BLaER1 (cell line): ENCODE measurements around the gene INSIG2.

Experiments used
- H3K27ac ChIP-seq: shearing (Covaris generic); formaldehyde crosslinking; 2 replicates; pipeline ENCODE4 v1.8.1; 2022
- H3K27me3 ChIP-seq: shearing (Covaris generic); formaldehyde crosslinking; 2 replicates; pipeline ENCODE4 v1.8.1; 2022
- H3K36me3 ChIP-seq: shearing (Covaris generic); formaldehyde crosslinking; 2 replicates; pipeline ENCODE4 v1.8.1; 2022
- H3K4me1 ChIP-seq: shearing (Covaris generic); formaldehyde crosslinking; 2 replicates; pipeline ENCODE4 v1.8.1; 2022
- H3K4me2 ChIP-seq: shearing (Covaris generic); formaldehyde crosslinking; 2 replicates; pipeline ENCODE4 v1.8.1; 2022
- H3K4me3 ChIP-seq: shearing (Covaris generic); formaldehyde crosslinking; 2 replicates; pipeline ENCODE4 v1.8.1; 2022
- H3K9ac ChIP-seq: shearing (Covaris generic); formaldehyde crosslinking; 2 replicates; pipeline ENCODE4 v1.8.1; 2022
- H3K9me3 ChIP-seq: shearing (Covaris generic); formaldehyde crosslinking; 2 replicates; pipeline ENCODE4 v1.8.1; 2022
- H4K20me1 ChIP-seq: shearing (Covaris generic); formaldehyde crosslinking; 2 replicates; pipeline ENCODE4 v1.8.1; 2022
- Cebpa-rat ChIP-seq: shearing (Covaris generic); IDR thresholded peaks from 2 replicates; pipeline ENCODE4 v1.8.1; 2022

Gene INSIG2

DNA sequence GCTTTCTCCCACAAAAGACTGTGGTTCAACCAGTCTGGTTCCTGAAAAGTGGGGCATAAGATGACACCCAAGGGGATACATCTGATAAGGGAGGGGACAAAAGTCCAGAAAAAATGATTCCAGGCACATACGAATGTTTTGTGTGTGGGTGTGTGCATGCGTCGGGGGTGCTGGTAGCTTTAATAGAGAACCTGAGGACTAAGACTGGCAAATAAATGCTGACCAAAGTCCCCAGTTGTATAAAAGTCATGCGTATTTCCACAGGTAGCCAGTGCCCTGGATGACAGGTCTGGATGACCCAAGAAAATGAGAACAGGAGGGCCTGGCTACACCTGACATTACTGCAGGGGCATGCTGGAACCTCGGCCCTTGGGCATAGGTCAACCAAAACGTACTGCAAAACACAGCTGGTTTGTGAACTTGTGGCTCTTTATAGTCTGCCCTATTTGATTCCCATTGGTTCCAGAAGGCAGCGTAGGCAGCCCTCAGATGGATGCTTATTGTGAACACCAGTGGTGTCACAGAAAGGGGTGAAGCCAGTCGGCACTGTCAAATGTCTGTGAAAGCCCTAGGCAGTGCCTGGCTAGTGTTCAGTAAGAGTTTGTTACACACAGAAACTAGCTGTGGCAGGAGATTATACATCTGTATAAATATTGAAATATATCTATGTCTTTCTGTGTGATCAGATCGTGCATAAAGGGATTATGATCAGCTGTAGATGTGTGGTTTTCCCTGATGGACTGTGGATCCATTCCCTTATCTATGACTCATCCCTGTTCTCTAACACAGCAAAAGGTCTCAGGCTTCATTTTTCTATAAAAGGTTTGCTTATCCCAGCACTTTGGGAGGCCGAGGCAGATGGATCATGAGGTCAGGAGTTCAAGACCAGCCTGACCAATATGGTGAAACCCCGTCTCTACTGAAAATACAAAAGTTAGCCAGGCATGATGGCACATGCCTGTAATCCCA, 58.3 kb downstream of the INSIG2 start:
- Histone ChIP-seq H3K4me2 (no peak overlapping the region), H3K9me3 (peaks cover 9% of the 10 kb centered on the region; the same call in 1 of the 2 replicates), H4K20me1 (no peaks in the 10 kb centered on the region), H3K27ac (no peak overlapping the region), H3K4me1 (no peaks in the 10 kb centered on the region), H3K4me3 (no peak overlapping the region), H3K9ac (no peak overlapping the region), H3K27me3 (no peaks in the 10 kb centered on the region), H3K36me3 (no peaks in the 10 kb centered on the region)
- no peak for TF ChIP-seq Cebpa-rat

DNA sequence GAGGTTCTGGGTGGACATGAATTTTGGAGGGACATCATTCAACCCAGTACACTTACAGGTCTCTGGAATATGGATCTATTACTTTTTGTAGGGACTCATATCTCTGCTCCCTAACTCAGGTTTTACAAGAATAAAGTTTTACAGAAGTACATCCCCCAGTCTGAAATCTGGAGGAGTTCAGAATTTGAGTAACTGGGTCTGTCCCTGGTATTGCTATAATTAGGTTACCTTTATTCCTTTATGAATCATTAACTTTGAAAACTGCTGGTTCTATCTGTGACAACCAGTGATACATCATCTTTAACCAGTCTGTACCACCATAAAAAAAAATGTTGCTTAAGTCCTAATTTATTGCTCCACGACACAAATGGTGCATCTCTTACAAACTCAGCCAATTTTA, 59.9 kb downstream of the INSIG2 start:
- no peak overlapping the region for H3K4me3 ChIP-seq
- peaks cover 3% of the 10 kb centered on the region; the same call in 1 of the 2 replicates for H3K9me3 ChIP-seq
- no peaks in the 10 kb centered on the region for H3K36me3 ChIP-seq
- no peaks in the 10 kb centered on the region for H3K4me1 ChIP-seq
- H3K27me3 ChIP-seq: no peaks in the 10 kb centered on the region
- H4K20me1 ChIP-seq: no peaks in the 10 kb centered on the region
- H3K9ac ChIP-seq: no peak overlapping the region
- TF ChIP-seq Cebpa-rat: no peak
- H3K4me2 ChIP-seq: no peak overlapping the region
- no peak overlapping the region for H3K27ac ChIP-seq

DNA sequence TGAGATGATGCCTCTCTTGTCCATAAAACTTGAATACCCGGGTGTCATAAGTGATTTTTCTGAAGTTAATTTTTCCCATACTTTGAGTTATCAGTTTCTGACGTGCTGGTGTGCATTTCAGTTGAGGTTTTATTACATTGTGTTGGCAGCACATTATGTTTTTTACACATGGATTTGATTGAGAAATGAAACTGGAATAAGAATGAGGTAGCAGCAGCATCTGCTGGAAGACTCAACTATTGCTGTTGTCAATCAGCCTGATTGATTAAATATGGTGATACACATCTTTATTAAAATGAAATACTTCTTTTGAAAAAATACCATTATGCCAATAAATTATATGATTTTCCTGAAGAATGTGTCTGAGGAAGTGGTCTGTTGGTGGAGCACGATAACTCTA, 60.5 kb downstream of the INSIG2 start:
- H4K20me1 ChIP-seq: no peaks in the 10 kb centered on the region

DNA sequence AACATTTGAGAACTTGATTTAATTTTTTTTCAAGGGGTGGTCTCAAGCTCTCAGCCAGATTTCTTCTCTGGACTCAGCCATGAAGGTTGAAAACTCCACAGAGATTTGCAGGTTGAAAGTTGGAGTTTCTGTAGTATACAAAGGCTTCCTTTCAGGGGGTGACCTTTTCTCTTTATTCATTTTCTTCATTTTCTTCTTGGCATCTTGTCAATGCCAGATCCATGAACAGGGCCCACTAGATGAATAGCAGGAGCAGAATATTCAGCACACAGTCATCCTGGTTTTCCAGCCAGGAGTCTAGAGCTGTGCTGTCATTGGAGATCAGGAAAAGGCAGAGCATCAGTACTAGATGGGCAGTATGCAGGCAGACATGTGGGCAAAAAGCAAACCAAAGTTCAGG, 62.0 kb downstream of the INSIG2 start:
- no peak for TF ChIP-seq Cebpa-rat
- H3K9me3 ChIP-seq: no peaks in the 10 kb centered on the region
- no peak overlapping the region for H3K9ac ChIP-seq
- H3K4me3 ChIP-seq: no peak overlapping the region
- H3K36me3 ChIP-seq: no peaks in the 10 kb centered on the region
- no peak overlapping the region for H3K27ac ChIP-seq
- no peaks in the 10 kb centered on the region for H4K20me1 ChIP-seq
- H3K4me2 ChIP-seq: no peak overlapping the region
- H3K4me1 ChIP-seq: no peaks in the 10 kb centered on the region
- H3K27me3 ChIP-seq: no peaks in the 10 kb centered on the region

More for the DNA sequence above, 60.5 kb downstream of the INSIG2 start:
- Histone ChIP-seq H3K4me1 (no peaks in the 10 kb centered on the region), H3K4me3 (no peak overlapping the region), H3K27me3 (no peaks in the 10 kb centered on the region), H3K4me2 (no peak overlapping the region), H3K36me3 (no peaks in the 10 kb centered on the region), H3K9me3 (no peaks in the 10 kb centered on the region), H3K9ac (no peak overlapping the region), H3K27ac (no peak overlapping the region)
- TF ChIP-seq Cebpa-rat: no peak

DNA sequence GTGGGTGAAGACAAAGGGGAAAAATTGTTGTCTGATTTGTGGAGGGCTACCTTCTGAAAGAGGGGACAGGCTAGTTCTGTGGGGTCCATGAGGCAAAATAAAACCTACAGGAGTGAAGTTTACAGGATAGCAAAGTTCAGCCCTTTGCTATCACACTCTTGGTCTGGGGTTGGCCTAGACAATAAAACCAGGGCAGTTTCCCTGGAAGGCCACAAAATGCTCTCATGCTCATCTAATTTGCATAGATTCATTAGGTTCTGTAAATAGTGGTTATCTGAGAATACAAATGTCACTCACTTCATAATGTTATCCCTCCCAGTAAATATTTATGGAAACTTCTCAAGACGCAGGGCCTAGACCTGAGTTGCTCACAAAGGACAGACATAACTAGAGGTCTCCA, 63.6 kb downstream of the INSIG2 start:
- no peak overlapping the region for H3K9ac ChIP-seq
- no peaks in the 10 kb centered on the region for H3K9me3 ChIP-seq
- no peaks in the 10 kb centered on the region for H3K27me3 ChIP-seq
- H3K27ac ChIP-seq: no peak overlapping the region
- TF ChIP-seq Cebpa-rat: no peak
- H3K4me3 ChIP-seq: no peak overlapping the region
- H4K20me1 ChIP-seq: no peaks in the 10 kb centered on the region
- H3K4me2 ChIP-seq: no peak overlapping the region
- H3K4me1 ChIP-seq: no peaks in the 10 kb centered on the region
- no peaks in the 10 kb centered on the region for H3K36me3 ChIP-seq

DNA sequence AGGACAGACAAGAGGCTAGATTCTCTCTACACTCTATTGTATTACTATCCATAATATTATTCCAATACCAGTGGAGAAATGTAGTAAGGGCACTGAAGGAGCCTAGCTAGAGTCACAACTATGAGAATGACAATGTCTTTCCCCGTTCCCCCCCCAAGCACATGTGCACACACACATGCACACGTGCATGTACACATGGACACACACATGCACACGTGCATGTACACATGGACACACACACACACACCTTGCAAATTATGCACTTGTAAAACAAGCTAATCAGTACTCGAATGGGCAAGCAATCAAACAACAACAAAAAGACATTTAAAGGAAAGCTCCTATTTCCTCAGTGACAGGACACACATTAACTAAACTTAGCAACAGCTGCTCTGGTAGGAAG, 65.2 kb downstream of the INSIG2 start:
- no peak for TF ChIP-seq Cebpa-rat
- Histone ChIP-seq H3K27me3 (no peaks in the 10 kb centered on the region), H4K20me1 (no peaks in the 10 kb centered on the region), H3K9me3 (no peaks in the 10 kb centered on the region), H3K36me3 (no peaks in the 10 kb centered on the region), H3K4me3 (no peak overlapping the region), H3K27ac (no peak overlapping the region), H3K4me2 (no peak overlapping the region), H3K4me1 (no peaks in the 10 kb centered on the region), H3K9ac (no peak overlapping the region)

DNA sequence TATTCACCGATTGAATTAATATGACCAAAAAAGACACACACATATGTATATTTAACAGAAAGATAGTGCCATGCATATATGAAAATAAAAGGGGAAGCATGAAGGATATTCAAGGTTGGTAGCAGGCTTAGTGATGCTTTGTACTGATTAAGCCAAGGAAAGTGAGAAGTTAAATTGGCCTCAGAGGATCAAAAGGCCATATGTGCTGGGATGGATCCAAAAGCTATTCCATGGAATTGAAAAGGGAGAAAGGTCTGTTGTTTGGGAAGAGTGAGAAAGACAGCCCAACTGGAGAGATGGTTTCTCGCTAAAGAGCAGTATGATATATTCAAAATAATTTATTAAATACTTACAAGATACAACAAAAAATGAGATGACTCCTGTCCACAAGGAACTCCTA, 65.9 kb downstream of the INSIG2 start:
- no peaks in the 10 kb centered on the region for H3K9me3 ChIP-seq
- no peaks in the 10 kb centered on the region for H3K27me3 ChIP-seq
- no peak for TF ChIP-seq Cebpa-rat
- no peaks in the 10 kb centered on the region for H3K36me3 ChIP-seq
- no peak overlapping the region for H3K27ac ChIP-seq
- no peaks in the 10 kb centered on the region for H4K20me1 ChIP-seq
- H3K9ac ChIP-seq: no peak overlapping the region
- no peak overlapping the region for H3K4me3 ChIP-seq
- no peaks in the 10 kb centered on the region for H3K4me1 ChIP-seq
- no peak overlapping the region for H3K4me2 ChIP-seq
